GM21619 (cell line): ENCODE measurements around the gene TMEM150C.
"Not testable (repeated sequence)": the region's sequence is repeated elsewhere in the genome, so short reads cannot be mapped to it uniquely, and the experiment has no call there.

Source experiments
- ATAC-seq: cut with Tn5 transposase; IDR thresholded peaks from one replicate; pipeline ENCODE4 v1.9.1; 2021; ENCODE audit not compliant: unreplicated experiment

TMEM150C gene

GRCh38 chr4:82479562-82479961 lies 82.2 kb downstream of the TMEM150C start:
- ATAC-seq = no peak

GRCh38 chr4:82477469-82477868 lies 84.3 kb downstream of the TMEM150C start:
- not testable (repeated sequence) for ATAC-seq

GRCh38 chr4:82475931-82476330 lies 85.9 kb downstream of the TMEM150C start:
- not testable (repeated sequence) for ATAC-seq

- no peak for ATAC-seq
These were observed 88.1 kb downstream of the TMEM150C start for GRCh38 chr4:82473621-82474164.

- ATAC-seq = not testable (repeated sequence)
These were observed 88.7 kb downstream of the TMEM150C start for GRCh38 chr4:82473080-82473479.

GRCh38 chr4:82469791-82470345 lies 91.9 kb downstream of the TMEM150C start:
- ATAC-seq = no peak

- ATAC-seq = no peak
These were observed 94.3 kb downstream of the TMEM150C start for GRCh38 chr4:82467471-82467870.

GRCh38 chr4:82463221-82463620 lies 98.6 kb downstream of the TMEM150C start:
- no peak for ATAC-seq

- ATAC-seq = peak; percentile 87
These were observed 99.4 kb downstream of the TMEM150C start for GRCh38 chr4:82462415-82462831.

- no peak for ATAC-seq
These were observed 100.1 kb downstream of the TMEM150C start for GRCh38 chr4:82461710-82462109.

- no peak for ATAC-seq
These were observed 103.1 kb downstream of the TMEM150C start for GRCh38 chr4:82458729-82459128.

- no peak for ATAC-seq
These were observed 104.5 kb downstream of the TMEM150C start for GRCh38 chr4:82457266-82457665.

- no peak for ATAC-seq
These were observed 109.8 kb downstream of the TMEM150C start for GRCh38 chr4:82452026-82452425.

GRCh38 chr4:82450966-82451755 lies 110.6 kb downstream of the TMEM150C start:
- ATAC-seq = no peak

- no peak for ATAC-seq
These were observed 113.9 kb downstream of the TMEM150C start for GRCh38 chr4:82447886-82448285.

GRCh38 chr4:82439088-82439487 lies 122.7 kb downstream of the TMEM150C start:
- no peak for ATAC-seq

GRCh38 chr4:82437285-82438005 lies 124.3 kb downstream of the TMEM150C start:
- no peak for ATAC-seq

GRCh38 chr4:82436780-82437179 lies 125.0 kb downstream of the TMEM150C start:
- no peak for ATAC-seq

GRCh38 chr4:82436130-82436529 lies 125.7 kb downstream of the TMEM150C start:
- no peak for ATAC-seq

GRCh38 chr4:82434949-82435348 lies 126.8 kb downstream of the TMEM150C start:
- no peak for ATAC-seq

- no peak for ATAC-seq
These were observed 128.0 kb downstream of the TMEM150C start for GRCh38 chr4:82433791-82434190.
